Middle frontal gyrus (tissue), 1 donor: ENCODE measurements around the gene CCNF.
"Not testable (repeated sequence)": the region's sequence is repeated elsewhere in the genome, so short reads cannot be mapped to it uniquely, and the experiment has no call there.

ENCODE experiments used
- DNase-seq: peaks from one replicate; pipeline ENCODE4 v3.0.0-alpha.2; 2015; ENCODE audit warnings: low spot score; ENCODE audit errors: extremely low spot score

CCNF gene, protein sequence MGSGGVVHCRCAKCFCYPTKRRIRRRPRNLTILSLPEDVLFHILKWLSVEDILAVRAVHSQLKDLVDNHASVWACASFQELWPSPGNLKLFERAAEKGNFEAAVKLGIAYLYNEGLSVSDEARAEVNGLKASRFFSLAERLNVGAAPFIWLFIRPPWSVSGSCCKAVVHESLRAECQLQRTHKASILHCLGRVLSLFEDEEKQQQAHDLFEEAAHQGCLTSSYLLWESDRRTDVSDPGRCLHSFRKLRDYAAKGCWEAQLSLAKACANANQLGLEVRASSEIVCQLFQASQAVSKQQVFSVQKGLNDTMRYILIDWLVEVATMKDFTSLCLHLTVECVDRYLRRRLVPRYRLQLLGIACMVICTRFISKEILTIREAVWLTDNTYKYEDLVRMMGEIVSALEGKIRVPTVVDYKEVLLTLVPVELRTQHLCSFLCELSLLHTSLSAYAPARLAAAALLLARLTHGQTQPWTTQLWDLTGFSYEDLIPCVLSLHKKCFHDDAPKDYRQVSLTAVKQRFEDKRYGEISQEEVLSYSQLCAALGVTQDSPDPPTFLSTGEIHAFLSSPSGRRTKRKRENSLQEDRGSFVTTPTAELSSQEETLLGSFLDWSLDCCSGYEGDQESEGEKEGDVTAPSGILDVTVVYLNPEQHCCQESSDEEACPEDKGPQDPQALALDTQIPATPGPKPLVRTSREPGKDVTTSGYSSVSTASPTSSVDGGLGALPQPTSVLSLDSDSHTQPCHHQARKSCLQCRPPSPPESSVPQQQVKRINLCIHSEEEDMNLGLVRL

DNA sequence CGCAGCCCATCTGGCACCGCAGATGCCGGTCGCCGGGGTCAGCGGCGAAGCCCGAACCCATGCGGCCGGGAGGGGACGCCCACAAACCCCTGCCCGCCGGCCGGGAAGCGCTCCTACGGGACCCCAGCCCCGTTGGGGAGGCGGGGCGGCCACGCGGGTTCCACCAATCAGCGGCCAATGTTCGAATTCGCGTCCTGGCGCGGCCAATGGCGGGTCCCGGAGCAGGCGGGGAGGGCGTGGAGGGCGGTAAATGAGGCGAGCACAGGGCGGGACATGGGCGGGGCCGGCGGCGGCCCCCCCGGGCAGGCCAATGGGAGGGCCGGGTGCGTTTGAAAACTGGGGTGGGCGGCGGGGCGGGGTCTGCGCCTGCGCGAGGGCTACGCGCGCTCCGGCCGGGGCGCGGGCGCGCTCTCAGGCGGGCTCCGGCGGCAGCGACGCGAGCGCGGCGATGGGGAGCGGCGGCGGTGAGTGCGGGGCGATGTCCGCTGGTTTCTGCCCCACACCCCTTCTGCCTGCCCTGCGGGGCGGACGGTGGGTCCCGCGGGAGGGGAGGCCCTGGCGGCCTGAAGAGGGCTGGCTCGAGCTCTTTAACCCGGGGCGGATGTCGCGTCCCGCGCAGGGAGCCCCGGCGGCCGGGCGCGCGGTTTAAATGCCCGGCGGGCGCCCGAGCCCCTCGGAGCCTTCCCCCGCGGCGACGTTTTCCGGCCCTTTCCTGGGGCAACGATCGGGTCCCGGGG is at the start of gene CCNF:
Gene CCNF (plus strand): TSS at position 414 of the 737 bp plus-strand sequence. CDS start 35 bp downstream, at position 449.
- peak; percentile 92 for DNase-seq

DNA sequence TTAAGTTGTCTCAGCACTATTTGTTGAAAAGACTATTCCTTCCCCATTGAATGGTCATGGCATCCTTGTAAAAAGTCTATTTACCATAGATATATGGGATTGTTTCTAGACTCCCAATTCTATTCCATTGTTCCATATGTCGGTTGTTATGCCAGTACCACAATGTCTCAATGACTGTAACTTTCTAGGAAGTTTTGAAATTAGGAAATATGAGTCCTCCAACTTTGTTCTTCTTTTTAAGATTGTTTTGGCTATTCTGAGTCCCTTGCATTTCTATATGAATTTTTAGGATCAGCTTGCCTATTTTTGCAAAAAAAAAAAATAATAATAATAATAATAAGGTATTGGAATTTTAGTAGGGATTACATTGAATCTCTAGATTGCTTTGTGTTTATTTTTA is 45.7 kb upstream of the CCNF start:
- no peak for DNase-seq

DNA sequence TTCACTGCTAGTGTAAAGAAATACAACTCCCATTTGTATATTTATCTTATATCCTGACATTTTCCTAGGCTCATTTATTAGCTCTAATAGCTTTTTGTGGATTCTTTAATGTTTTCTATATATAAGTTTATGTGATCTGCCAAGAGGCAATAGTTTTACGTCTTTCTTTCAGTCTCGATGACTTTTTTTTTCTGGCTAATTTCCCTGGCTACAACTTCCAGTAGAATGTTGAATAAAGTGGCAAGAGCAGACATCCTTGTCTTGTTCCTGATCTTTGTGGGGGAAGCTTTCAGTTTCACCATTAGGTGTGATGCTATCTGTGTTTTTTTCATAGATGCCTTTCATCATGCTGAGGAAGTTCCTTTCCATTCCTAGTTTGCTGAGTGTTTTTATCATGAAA is 44.8 kb upstream of the CCNF start:
- DNase-seq: no peak

DNA sequence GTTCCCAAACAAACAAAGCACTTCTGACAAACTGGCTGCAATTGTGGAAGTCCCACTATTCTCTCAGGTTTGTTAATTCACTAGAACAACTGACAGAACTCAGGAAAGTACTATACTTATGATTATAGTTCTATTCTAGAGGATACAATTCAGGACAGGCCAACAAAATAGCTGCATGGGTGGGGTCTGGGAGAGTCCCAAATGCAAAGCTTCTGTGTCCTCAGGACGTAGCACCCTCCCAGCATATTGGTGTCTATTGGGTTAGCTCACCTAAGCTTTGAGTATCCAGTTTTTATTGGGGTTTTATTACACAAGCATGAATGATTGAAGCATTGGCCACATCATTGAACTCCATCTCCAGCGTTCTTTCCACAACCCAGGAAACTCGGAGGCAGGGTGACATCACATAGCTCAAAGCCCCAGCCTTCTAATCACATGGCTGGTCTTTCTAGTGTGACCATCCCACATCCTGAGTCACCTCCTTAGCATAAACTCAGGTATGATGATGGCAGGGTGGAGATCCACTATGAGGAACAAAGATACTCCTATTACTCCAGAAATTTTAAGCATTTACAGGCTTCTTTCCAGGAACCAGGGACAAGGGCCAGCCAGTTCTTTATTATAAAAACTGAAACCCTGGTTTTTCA is 43.9 kb upstream of the CCNF start:
- no peak for DNase-seq

DNA sequence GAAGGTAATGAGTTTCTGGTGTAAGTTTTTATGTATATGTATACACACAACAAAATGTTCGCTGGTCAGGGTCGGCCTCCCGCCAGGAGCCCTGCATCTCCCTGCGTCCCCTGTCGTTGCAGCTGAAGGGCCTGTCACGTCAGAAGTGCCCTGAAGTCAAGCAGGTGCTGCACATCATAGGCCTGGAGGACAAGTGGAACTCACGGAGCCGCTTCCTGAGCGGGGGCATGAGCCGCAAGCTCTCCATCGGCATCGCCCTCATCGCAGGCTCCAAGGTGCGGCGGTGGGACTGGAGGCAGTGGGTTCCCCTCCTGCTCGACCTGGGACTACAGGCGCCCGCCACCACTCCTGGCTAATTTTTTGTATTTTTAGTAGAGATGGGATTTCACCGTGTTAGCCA is 43.3 kb upstream of the CCNF start:
- not testable (repeated sequence) for DNase-seq

DNA sequence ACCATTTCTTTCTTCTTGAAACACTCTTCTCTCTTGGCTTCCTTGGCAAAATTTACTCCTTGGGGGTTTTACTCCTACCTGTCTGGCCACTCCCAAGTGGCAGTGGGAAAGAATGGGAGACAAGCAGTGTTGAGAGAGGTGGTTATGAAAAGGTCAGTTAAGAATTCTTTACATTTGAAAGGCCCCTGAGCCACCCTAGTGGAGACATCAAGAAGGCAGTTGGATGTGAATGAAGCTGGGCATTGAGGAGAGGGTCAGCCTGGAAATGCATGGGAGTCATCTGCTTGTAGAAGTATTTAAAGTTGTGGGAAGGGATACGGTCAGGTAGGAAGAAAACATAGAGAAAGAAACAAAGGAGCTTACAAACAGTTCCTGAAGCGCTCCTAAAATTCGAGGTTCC is 42.3 kb upstream of the CCNF start:
- DNase-seq: no peak

DNA sequence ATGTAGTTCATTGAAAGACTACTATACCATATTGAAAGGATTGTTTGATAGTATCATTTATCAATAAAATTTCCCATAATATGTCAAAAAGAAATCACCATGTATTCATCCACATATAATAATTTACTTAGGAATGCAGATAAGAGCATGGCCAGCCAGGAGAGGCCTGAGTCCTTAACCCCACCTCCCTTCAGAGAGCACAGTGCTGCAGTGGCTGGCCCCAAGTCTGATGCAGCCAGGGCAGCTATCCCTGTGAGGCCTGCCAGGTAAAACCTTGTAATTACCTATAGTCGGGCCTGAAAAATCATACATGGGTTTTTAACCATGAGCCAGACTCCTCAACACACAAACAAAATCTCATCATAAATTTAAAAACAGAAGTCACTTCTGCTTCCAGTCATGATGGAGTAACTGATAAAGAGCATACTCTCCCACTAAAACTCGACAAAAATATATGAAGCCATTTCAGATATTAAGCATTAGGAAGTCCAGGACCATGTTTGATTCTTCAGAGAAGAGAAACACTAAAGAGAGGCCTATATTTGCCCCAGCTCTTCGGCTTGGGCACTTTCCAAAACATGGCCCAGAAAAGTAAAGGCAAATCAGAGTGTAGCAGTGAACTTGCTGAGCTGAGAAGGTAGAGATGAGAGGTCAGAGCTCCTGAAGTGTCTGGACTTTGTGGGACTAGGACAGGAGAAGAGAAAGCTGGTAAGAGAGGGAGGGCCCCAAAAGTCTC is 40.9 kb upstream of the CCNF start:
- no peak for DNase-seq

DNA sequence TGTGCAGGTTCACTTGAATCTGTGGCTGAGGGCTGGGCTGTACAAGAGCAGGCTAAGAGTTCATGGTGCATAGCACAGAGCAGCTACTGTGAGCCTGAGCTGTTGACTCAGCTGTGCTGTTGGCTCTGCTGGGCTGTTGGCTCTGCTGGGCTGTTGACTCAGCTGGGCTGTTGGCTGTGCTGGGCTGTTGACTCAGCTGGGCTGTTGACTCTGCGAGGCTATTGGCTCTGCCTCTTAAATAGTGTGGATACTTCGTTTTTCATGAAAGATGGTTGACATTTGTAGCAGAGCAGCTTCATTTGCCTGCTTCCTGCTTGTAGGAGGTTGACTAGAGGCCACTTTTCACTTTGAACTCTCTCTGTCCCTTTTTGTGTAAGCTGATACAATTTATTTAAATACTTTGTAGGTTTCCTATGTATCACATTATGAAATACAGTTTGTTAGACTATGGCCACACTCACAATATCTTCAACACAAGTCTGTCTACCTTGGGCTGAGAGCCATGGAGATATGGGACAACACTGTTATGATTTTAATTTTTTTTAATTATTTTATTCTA is 40.3 kb upstream of the CCNF start:
- no peak for DNase-seq

DNA sequence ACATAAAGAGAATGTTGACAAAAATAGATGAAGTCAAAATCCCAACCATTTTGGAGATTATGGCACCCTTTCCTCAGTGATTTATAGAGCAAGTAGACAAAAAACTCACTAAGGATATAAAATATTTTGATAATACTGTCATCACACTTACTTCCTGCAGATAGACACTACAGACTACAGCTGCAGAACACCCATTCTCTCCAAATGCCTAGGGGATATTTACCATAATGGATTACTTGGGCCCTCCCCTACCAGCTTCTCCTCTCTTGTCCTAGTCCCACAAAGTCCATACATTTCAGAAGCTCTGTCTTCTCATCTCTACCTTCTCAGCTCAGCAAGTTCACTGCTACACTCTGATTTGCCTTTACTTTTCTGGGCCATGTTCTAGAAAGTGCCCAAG is 37.2 kb upstream of the CCNF start:
- no peak for DNase-seq

DNA sequence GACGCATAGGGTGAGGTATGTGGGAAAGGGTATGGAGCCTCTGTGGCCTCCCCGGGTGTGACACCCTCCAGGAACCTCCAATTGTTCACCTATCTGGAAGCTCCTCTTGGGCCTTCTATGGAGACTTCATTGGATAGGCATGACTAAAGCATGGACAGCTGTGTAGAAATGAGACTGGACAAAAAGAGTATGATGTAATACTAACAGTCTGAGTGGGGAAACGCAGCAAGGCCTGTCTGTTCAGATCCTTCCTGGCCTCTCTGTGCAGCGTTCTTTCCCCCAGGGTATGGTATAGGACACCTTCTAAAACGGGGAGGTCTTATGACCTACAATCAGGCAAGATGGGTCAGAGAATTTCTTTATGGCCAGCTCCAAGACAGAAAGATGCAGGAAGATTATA is 30.7 kb upstream of the CCNF start:
- no peak for DNase-seq

DNA sequence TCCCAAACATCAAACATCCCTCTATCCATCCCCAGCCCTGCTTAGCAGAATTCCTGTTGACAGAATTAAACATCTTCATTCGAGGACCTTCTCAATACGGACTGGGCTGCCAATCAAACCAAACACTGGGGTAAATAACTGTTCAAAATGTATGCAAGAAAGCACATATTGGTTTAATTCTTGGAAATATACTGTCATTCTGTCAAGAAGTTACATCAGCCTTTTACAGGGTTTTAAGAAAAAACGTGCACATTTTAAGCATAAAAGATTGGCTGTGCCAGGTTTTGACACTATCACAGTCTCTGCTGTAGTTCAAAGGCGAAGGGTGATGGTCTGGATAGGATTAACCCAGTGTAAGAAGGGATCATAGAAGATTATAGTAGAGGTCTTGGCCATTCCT is 25.1 kb upstream of the CCNF start:
- no peak for DNase-seq

DNA sequence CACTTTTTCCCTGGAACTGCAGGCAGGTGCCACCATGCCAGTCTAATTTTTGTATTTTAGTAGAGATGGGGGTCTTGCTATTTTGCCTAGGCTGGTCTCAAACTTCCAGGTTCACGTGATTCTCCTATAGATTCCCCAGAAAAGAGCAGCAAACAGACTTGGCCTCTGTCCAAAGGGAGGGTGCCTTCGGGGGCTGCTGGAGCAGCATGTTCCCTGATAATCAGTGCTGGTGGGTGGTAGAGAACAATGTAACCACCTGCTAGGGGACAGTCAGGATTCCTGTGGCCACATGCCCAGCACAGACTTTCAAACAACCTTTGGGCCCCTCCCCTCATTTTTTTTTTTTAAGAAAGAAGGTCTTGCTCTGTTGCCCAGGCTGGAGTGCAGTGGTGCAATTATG is 14.2 kb upstream of the CCNF start:
- DNase-seq: no peak

DNA sequence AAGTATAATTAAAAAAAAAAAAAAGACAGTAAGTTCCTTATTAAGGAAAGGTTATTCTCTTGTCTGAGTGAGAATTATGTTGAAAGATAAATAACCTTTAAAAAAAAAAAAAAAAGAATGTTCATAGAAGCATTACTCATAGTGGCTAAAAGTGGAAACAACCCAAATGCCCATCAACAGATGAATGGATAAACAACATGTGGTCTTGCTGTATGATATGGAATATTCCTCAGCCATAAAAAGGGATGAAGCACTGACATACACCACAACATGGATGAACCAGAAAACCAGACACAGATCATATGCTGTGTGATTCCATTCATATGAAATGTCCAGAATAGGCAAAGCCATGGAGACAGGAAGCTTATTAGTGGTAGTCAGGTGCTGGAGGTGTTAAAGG is 9.2 kb upstream of the CCNF start:
- no peak for DNase-seq

DNA sequence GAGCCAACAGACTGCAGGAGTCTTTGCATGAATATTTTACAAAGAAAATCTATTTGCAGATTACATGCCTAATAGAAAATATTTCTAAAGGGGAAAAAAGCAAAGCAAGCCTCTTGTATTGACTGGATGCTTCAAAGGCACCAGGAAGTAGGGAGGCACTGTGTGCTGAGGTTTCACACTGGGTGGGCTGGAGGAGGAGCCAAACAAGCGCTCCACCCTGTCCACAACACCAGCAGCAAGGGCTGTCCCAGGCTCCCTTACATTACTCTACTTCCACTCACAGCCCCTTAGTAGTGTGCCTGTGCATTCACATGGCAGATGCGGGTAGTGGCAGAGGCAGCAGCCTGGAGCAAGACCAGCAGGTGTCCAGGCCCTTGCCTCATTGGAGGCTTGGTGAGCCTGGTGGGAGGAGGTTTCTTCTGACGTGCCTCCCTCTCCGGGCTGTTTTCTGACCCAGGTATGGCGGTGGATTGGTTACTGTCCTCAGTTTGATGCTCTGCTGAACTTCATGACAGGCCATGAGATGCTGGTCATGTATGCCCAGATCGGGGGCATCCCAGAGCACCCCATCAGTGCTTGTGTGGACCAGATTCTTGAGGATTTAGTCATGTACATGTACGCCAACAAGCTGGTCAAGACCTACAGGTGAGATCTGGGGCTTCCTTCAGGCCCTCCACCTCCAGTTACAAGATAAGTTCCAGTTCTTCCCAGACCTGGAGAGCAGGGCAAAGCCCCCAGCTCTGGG is 7.0 kb upstream of the CCNF start:
- no peak for DNase-seq

DNA sequence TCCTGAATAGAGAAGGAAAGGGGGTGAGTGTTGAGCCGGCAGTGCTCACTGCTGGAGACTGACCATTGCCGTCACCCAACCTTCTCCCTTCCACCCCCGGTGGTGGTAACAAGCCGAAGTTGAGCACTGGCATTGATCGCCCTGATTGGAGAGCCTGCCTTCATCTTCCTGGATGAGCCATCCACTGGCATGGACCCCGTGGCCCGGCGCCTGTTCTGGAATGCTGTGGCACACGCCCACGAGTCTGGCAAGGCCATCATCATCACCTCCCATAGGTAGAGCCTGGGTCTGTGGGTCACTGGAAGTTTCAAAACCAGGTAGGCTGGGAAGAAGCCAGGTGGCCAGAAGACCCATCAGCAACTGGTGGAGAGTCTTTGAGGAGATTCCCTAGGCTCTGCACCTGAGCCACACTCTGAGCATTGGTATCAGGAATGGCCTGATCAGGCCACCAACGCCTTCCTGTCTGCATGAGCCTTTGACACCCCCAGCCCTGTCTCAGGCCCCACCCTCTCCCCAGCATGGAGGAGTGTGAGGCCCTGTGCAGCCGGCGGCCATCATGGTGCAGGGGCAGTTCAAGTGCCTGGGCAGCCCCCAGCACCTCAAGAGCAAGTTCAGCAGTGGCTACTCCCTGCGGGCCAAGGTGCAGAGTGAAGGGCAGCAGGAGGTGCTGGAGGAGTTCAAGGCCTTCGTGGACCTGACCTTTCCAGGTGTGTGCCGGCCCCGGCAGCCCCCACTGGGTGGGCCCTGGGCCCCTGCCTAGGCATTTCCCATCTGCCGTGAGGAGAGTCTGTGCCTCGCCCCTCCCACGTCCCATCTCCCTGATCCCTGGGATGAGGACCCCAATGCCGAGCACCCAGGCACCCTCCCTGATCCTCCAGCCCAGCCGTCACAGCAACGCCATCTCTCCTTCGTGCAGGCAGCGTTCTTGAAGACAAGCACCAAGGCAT is 4.9 kb upstream of the CCNF start:
- DNase-seq: no peak

DNA sequence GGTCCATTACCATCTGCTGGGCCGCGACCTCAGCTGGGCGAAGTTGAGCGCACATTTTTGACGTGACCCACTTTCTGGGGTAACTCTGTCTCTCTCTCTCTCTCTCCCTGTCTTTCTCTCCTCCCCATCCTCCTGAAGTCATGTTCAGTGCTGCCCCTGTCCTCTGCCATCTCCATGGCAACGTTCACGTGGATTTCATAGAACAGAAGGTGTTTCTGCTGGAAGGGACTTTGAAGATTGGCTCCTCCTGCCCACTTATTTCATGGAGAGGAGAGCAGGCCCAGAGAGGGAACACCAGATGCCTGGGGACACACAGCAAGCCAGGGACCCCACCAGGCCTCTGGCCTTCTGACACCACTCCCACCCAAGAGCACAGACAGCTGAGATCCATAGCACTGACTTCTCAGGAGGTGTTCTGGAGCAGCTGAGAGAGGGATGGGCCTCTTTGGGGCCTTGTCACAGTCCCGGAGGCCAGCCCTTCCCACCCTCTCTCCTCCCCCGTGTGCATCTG is 4.2 kb upstream of the CCNF start:
- DNase-seq: no peak

DNA sequence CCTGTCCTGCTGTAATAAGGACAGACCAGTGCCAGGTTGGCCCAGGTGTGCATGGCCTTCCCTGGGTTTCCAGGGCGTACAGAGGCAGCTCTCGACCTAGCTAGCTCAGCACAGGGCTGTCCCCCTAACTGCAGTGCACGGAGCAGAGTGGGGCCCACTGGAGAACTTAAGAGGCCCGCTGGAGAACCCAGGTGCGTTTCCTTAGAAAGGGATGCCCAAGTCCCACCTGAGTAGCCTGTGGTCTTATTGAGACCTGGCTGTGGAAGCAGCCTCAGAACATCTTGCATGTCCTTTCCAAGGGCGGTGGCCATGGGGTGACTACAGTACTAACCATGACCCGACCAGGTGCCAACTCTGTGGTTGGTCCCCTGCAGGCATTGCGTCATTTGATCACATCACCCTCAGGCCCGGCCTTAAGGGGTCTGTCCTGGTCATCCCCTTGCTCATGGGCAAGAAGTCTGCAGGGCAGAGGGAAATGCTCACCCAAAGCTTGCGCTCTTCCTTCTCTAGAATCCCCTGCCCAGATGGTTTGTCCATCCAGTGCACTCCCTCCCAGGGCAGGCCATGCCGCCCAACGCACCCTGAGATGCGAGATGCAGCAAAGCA is 3.3 kb upstream of the CCNF start:
- DNase-seq: no peak

DNA sequence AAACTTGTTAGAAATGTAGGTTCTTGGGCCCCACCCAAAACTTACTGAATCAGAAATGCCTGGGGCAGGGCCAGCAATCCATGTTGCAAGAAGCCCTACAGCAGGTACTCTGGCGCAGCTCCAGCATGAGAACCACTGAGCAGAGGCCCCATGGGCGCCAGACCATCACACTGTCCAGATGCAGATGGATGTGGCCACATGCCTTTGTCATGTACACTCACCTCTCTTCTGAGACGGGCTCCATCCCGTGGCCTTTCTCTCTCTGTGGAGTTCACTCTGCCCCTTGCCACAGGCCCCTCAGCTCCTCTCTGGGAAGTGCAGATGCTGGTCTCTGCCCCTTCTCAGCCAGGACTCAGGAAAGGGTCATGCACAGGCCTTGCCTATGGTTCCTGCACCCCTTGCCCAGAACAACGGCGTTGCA is 2.3 kb upstream of the CCNF start:
- no peak for DNase-seq
